NCI-H187 treated with DMSO at 0.1 percent for 48 hours (cell line): ENCODE results near the gene C6orf163.
"Not testable (repeated sequence)": the region's sequence is repeated elsewhere in the genome, so short reads cannot be mapped to it uniquely, and the experiment has no call there.

Source experiments
- DNase-seq: peaks from one replicate; lab custom pipeline; 2025; lab: John Stamatoyannopoulos, UW

Gene C6orf163

DNA sequence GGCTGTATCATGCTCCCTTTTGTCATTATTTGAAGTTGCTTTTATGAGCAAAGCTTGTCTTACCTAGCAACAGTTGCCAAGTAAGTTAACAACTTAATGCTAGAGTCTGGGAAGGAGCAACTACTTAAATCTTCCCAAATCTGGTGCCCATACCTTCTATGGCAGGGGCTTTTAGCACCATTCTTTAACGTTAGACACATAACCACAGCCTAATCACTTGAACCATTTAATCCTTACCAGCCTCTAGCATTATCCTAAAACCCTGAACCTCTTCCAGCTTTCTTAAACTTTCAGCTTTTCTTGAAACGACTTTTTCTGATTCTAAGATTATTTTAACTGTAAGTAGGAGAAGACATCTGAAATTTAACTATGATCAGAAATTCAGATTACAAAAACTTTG, at the start of gene C6orf163:
C6orf163 (plus strand) TSS at position 83 of the 400 bp plus-strand sequence; CDS start at position 370, 287 bp downstream.
- DNase-seq, result no peak

GRCh38 chr6:87297119-87297518, 47.5 kb upstream of the C6orf163 start:
- DNase-seq, result no peak

GRCh38 chr6:87301277-87301676, 43.3 kb upstream of the C6orf163 start:
- DNase-seq, result not testable (repeated sequence)

GRCh38 chr6:87308970-87309369, 35.6 kb upstream of the C6orf163 start:
- no peak for DNase-seq

DNA sequence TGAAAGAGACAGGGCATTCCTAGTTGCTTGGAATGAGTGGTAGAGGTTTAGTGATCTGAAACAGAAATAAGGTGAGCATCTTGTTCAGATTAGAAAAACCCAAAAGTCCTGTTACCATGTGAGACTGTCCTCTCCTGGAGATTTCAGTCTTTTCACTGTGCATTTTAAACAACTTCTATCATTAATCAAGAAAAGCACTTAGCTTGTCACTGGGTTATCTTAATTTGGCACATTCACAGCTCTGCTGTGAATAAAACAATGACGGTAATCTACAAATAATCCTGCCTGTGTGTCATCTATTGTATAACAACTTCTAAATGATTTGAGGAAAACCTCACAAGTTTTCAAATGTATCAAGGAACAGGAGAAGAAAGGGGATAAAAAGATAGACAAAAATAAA, 31.8 kb upstream of the C6orf163 start:
- DNase-seq, result no peak

DNA sequence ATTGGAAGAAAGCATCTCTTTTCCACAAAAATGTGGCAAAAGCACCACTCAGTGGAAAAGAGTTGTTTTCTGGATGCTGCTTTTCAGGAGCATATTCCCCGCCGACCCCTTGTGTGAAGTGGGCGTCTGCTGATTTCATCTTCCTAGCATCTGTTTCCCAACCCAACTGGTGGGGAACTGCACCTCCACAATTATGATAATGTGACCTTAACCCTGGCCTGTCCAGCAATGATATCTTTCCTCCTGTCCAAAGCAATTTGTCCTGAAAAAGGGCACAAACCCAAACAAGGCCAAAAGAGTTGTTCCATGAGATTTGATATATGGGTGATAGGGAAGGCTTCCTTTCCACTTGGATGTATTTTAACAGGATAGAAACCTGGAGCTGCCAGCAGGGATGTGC, 29.5 kb upstream of the C6orf163 start:
- DNase-seq, result no peak

DNA sequence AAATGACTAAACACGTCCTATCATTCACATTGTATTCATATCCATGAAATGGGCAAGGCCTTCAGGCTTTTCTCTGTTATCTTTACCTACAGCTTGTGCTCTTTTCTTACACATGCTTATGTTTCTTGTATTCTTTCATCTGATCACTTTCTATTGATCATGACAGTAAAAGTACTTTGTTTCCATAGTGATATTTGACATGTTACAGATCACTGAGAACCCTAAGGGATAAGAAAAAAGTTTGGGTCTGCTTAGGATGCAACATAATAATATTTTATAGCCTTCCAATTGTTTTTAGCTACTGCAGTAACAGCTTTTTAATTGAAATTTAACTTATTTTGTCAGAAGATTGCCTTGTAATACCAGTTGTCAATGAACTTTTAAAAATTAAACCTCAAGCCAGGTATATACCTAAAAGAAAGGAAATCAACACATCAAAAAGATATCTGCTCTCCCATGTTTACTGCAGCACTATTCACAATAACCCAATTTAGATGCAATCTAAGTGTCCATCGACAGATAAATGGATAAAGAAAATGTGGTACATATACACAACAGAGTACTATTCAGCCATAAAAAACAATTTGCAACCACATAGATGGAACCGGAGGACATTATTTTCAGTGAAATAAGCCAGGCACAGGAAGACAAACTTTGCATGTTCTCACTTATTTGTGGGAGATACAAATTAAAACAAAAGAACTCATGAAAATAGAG, 25.2 kb upstream of the C6orf163 start:
- DNase-seq, result no peak

- no peak for DNase-seq
Observed at GRCh38 chr6:87322304-87323212, 22.1 kb upstream of the C6orf163 start, which contains the start of gene SMIM8. SMIM8 (plus strand) TSS chr6:87322588; CDS start chr6:87337032, 14,444 bp downstream.

- DNase-seq, result not testable (repeated sequence)
Observed at GRCh38 chr6:87323880-87324279, 20.7 kb upstream of the C6orf163 start.

DNA sequence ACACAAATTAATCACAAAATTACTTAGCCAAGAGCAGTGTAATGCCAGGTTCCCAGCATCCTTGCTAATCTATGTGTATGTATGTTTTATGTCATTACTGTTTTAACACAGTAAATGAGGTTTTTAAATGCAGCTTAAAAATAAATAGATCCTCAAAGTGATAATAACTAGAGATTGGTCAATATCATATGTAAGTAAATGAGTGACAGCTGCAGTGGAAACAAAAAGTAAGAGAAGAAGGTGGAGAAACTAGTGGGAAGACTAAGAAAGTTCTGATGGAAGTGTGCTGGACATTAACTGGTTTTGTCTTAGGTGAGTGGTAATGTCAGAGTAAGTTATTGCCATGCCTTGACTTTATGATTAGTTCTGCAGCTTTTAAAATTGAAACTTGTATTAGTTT, 13.7 kb upstream of the C6orf163 start:
- no peak for DNase-seq

- DNase-seq, result no peak
Observed at GRCh38 chr6:87333033-87333432, 11.6 kb upstream of the C6orf163 start.

DNA sequence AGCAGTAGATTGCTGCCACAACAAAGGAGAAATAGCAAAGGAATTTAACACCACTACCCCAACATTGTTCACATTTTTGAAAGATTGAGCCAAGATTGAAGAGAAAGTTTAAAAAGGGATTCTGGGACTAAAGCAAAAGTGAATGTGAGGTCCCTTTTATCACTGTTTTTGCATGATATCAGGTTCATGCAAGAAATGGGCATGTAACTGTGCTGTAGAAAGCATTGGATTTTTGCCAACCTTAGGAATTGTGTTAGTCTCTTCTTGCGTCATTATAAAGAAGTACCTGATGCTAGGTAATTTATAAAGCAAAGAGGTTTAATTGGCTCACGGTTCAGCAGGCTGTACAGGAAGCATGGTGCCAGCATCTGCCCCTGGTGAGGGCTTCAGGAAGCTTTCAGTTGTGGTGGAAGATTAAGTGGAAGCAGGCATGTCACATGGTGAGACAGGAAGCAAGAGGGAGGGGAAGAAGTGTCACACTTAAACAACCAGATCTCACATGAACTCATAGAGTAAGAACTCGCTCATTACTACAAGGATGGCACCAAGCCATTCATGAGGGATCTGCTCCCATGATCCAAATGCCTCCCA, 10.9 kb upstream of the C6orf163 start:
- DNase-seq, result no peak

DNA sequence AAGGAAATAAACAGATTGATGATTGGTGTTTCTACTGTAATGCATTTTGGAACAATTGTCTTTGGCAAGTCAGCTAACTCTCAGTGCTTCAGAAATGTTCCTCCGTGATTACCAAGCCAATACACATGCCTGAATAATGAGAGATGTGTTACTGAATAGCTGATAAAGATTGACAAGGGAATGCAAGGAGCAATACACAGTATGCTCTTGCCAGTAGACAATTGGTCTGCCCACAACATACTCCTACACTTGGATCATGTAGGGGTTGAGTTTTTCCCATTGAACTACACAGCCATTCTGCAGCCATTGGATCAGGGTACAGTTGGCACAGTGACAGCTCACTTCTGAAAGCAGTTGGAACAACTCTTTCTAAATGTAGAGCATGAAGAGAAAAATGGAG, 9.9 kb upstream of the C6orf163 start:
- DNase-seq, result no peak

GRCh38 chr6:87336367-87336766, 8.2 kb upstream of the C6orf163 start:
- no peak for DNase-seq

DNA sequence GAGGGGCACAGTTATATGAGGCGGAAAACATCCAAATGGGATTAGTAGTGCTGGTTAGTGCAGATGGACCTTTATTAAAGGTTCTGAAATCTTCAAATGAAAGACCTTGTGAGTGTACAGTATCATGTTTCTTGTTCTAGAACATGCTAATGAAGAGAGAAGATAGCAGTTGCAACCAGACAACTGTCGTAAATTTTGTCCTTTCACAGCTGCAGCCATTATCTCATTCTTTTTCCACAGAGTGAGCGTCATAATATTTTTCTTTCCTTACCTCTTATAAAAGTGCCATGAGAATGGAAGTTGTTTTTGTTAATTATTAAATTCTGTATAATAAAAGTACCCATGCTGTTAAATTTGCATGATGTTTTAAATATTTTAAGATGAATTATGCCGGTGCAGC, 4.4 kb upstream of the C6orf163 start:
- no peak for DNase-seq

- DNase-seq, result no peak
Observed at GRCh38 chr6:87341158-87341557, 3.5 kb upstream of the C6orf163 start.

DNA sequence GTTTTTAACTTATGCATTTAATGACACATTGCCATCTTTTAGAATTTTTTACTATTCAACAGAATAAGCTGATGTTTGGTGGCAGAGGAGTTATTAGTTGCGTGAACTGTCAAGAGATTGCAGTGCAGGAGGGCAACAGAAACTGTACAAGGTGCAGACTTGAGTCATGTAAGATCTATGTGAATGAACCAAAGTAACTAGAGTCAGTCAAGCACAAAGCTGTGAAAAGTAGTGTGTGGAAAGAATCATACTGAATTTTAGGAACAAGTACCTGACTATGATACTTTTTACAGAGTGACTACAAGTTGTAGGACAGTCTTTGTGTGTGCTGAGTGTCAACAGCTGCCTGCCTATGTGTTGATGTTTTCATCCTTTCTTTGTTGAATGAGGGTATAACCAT, 2.7 kb upstream of the C6orf163 start:
- DNase-seq, result no peak

GRCh38 chr6:87342829-87343228, 1.8 kb upstream of the C6orf163 start:
- no peak for DNase-seq

- DNase-seq, result no peak
Observed at GRCh38 chr6:87346700-87347099, 2.1 kb downstream of the C6orf163 start.

- DNase-seq, result no peak
Observed at GRCh38 chr6:87349896-87350295, 5.3 kb downstream of the C6orf163 start.

DNA sequence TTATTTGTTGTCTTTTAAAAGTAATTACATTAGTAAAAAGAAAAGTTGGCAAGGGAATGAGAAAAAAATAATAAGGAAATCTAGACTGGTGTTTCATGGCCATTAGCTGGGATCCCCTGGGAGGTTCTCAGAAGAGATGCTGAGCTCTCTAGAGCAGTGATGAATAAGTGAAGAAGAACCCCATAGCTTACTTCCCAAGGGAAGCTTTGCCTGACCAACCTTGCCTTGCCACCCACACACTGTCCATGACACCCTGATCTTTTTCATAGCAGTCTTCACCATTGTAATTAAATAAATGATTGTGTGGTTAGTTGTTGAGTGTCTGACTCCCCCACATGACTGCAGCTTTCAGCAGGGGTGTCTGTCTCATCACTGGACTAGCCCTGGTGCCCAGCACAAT, 5.9 kb downstream of the C6orf163 start:
- DNase-seq, result no peak

DNA sequence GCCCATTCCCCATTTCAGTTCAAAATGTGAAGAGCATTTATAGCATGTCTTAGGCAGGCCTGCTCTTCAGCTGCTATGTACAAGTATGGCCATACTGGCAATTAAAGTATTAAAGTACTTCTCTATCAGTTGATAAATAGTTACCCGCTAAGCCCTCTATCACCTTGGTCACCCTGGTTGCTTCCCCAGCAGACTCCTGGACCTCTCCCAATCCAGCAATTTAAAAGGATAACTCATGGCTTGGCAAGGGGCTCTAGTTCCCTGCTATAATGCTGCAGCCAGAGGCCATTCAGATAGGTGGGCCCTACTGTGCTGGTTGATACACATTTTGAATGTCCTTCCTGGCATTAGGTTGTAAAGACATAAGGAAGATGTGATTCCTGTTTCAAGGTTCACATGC, 7.0 kb downstream of the C6orf163 start:
- no peak for DNase-seq

DNA sequence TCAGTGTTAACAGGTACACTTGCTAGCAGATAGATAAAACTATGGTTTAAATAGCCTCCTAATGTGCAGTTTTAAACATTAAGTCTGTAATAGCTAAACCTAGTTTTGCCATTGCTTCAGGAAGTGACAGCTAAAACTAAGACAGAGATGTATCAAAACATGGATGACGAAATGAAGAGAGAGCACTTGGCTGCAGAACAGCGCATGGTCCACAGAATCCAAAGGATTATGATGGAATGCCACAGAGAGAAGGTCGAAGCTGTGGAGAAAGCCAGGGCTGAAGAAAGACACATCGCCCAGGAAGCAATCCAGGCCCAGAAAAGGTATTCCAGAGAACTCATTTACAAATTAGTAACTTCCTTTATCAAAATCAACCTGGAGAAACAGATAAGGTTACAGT, 11.6 kb downstream of the C6orf163 start:
- DNase-seq, result no peak
